GM19452 (cell line): ENCODE results near the gene SLC43A1.

Experiments
- ATAC-seq: cut with Tn5 transposase; IDR thresholded peaks from one replicate; pipeline ENCODE4 v1.9.1; 2021; ENCODE audit not compliant: unreplicated experiment

SLC43A1 gene

DNA sequence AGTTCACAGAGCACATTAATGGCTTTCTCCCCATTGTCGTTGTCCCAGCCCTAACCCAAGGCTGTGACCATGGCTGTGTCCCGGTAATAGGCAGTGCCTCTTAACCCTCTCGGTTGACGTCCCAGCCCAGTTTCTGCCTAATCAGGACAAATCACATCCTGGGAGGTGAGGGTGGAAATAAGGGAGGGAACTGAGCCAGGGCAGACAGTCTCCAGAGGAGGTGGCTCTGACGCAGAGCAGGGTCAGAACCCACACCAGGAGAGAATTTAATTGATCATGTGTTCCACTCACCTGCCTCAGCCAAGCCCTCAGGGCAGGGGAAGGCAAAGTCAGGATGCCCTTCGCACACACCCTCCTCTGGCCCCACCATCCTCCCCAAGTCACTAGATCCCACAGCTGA, 17.0 kb downstream of the SLC43A1 start:
- no peak for ATAC-seq

DNA sequence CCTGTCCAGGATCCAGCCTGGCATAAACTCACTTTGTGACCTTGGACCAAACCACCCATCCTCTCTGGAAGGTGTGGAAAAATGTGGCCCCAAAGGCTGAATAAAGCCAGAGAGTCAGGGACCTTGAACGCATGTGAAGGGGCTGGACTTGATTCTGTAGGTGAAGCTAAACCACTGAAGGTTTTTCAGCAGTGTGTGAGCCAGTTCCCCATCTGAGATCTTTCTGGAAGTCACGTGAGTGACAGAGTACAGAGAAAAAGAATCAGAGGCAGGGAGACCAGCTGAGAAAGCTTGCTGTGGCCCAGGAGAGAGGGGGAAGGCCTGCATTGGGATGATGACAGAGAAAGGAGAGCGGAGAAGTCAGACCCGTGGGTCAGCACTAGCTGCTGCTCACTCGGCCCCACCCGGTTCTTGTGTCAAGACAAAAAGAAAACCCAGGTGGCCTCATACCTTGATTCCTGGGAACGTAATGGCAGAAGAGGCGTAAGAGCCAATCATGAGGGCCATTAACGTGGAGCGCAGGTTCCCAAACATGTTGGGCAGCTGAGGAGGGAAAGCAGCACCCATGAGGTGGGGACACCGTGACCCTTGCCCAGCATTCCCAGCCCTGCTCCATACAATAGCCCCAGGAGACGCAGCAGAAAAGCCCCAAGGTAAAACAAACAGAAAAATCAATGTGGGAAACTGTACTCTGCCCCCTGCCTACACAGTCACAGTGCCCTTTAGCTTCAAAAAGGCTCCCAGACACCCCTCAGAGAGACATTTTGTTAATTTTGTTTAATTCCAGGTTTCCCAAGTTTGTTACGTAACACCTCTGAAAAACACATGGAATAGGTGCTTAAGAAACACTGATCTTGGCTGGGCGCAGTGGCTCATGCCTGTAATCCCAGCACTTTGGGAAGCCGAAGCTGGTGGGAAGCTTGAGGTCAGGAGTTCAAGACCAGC, 17.9 kb downstream of the SLC43A1 start:
- no peak for ATAC-seq

DNA sequence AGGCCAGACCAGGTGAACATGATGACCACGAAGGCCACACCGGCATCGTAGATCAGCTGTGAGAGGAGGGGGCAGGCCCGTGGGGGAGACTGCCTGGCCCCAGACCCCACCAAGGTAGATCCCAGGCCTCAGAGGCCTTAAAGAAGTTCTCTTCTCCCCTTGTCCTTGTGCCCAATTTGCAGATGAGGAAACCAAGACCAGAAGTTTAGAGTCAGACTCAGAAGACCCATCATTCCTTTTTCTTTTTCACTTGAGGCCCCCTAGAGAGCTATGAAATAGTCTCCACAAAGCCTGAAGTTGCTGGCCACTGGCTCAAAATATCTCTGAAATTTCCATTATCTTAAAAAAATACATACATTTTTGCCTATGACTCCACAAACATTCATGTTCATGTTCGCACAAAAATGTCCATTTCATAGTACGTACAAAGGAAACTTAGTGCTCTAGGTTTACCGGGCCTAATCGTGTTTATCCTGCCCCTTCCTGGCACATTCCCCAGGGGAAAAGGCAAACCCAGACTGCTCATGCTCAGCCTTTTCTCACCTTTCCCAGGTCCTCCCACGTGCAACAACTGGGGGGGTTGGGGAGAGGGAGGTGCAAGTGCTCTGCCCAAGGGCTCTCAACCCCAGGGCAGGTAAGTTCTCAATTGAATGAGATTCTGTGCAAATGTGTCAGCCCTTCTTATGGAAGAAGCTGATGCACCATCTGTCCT, 19.2 kb downstream of the SLC43A1 start:
- ATAC-seq = no peak

DNA sequence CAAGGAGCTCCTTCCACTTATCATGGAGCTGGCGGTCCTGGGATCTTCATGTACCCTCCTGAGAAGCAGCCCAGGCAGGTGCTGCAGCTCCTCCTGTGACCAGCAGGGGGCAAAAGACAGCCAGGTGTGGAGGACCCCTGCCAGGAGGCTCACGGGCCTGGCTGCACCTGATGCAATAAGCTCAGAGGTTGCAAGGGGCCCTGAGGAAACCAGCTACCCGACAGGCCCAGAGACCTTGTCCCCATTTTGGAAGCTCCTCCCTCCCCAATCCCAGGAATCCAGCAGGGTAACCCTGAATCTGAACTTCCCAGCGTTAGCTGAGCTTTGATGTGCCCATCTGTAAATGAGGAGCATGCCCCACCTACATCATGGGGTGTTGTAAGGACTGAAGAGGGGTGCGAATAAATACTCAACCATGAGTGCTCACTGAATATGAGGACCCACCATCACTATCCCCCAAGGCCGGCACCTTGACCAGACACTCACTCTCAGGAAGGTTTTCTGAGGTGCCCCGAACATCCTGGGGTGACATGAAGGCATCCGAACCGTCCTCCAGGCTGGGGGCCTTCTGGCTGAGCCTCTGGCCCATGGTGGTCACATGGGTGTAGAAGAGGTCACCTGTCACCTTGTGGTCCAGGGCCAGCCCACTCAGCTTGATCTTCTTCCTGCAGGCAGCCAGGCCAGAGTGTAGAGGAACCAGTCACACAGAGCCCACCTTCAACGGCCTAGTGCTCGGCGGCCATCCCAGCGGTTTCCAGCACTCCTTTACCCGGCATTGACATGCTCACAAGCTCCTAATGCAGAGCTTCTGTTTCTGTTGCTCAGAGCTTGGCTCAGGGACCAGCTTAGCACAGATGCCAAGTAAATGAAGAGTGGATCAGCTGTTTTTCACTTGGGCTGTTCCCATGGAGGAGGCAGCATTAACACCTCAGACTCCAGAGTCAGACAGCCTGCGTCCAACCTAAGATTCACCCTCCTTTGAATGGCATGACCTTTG, 21.7 kb downstream of the SLC43A1 start:
- ATAC-seq = no peak

DNA sequence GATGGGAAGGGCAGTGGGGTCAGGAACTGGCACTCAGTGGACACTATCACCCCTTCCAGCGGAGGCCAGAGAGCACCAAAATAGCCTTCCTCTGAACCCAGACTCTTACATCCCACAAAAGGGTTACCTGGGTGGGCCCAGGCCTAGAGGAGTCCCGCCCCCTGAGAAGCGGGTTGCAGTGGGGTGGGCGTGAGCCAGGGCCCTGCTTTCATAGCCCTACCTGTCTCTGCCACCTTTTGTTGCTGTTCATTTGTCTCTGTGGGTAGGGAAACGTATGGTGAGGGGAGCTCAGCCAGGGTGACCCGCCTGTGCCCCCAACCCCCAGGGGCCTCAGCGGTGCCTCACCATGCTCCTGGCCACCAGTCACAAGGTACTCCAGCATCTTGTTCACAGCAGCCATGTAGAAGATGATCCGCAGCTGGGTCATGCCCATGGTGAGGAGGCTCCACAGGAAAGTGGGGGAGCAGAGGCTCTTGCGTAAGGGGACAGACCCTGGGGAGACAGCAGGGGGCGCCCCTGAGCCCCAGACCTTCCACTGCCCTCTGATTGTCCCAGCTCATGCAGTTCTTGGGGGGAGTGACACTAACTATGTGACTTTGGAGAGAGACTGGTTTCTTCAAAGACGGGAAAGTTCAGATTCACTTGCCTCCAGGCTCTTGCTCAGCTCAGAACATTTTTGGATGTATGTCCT, 24.0 kb downstream of the SLC43A1 start:
- ATAC-seq = no peak

DNA sequence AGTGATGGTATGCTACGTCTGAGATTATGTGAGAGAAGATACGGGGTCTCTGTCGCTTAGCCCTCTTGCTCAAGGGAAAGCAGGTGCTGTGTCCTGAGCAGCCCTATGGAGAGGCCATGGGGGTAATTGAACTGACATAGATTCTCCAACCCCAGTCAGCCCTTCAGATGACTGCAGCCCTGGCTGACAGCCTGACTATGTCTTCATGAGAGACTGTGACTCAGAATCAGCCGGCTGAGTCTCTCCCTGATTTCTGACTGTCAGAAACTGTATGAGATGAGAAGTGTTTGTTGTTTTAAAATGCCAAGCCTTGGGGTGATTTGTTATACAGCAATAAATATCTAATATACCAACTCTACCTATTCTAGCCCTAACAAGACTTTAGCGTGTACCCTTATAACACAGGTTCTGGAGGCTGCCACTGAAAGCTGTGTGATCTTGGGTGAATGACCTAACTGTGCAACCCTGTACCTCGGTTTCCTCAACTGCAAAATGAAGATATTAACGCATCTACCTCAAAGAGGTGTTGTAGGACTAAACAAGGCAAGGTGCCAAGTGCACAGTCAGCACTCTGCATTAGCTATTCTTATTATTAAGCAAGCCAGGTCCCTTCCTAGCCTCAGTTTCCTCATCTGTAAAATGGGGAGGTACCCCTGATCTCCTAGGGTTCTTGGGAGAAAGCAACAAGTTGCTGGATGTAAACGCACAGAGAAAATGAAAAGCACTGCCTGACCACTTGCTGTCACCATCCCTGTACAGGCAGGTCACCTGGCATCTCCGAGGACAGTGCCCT, 24.9 kb downstream of the SLC43A1 start:
- ATAC-seq = no peak

DNA sequence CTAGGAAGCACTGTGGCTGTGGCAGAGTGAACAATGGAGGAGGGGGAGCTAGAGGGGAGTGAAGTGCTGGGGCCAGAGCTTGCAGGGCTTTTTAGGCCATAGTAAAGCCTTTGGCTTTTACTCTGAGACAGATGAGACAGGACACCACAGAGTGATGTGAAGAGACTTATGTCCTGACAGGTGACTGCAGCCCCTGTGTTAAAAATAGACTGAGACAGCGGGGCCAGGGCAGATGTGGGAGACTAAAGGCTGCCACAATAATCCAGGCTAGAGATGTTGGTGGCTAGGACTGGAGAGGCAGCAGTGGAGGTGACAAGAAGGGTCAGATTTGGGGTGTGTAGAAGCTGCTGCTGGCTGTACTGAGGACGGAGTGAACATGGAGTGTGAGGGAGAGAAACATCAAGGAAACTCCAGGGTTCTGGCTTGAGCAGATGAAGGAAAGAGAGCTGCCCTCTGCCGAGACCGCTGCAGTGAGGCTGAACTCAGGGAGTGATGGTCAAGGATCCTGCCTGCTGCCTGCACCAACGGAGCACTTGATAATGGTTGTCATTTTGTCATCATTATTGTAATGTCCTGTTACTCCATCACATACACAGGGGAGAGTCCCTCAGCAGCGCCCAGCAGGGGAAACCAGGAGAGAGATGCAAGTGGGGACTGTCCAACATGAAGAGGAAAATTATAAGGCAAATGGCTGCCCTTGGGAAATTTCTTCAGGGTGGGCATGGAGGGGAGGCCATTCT, 27.4 kb downstream of the SLC43A1 start:
- no peak for ATAC-seq

DNA sequence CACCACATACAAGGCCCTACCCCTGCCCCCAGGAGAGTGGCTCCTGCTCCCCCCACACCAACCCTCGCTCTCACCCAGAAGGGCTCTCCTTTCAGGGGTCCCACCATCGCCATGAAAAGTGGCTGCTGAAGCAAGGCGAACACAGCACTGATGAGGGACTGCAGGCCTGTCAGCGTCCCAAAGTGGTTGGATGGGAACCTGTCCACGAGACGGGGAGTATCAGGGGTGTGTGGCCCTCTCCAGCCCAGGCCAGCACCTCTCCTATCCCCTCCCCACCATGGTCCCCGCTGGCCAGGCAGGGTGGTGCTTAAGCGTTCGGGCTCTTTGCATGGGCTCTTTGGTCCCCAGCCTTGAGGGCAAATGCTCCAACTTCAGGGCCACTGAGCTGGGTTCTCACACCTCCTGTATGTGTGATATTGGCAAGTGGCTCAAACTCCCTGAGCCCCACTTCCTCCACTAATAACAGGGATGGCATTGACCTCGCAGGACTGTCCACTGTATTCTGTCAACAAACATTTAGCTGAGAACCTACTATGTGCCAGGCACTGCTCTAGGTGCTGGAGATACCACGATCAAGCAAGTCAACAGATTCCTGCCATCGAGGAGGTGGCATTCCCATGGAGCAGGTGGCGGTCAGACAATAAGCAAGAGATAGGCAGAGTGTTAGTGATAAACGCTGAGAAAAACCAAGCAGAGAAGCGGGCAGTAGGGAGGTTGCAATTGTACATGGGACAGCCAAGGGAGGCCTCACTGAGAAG, 28.3 kb downstream of the SLC43A1 start:
- no peak for ATAC-seq

DNA sequence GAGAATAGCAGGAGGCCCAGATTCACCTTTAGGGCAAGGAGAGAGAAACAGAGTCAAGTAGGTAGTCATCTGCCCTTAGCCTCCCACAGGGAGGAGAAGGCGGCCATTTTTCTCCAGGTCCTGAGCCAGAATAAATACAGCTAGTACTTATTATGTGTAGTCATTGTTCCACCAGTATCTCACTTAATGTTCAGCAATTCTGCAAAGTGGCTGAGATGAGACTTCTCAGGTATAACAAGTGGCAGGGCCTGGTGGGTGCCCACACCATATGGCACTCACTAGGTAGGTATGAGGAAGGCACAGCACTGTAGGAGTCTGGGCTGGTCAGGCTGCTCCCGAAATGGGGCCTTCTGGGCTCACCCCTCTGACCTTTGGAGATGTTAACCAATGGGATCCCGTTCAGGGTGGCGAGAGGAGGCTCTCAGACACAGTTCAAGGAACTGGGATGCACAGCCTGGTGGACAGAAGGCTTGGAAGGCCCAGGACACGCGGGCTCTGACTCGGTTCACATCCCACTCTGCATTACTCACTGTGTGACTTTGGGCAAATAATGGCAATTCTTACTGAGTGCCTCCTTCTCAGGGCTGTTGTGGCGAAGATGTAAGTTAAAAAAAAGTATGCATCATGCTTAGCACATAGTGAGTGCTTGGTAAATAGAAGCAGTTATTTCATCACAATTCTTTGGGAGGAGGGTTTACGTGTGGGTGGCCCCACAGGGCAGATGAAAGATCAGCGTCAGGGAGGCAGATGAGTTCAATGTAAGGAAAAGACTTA, 30.1 kb downstream of the SLC43A1 start:
- no peak for ATAC-seq

DNA sequence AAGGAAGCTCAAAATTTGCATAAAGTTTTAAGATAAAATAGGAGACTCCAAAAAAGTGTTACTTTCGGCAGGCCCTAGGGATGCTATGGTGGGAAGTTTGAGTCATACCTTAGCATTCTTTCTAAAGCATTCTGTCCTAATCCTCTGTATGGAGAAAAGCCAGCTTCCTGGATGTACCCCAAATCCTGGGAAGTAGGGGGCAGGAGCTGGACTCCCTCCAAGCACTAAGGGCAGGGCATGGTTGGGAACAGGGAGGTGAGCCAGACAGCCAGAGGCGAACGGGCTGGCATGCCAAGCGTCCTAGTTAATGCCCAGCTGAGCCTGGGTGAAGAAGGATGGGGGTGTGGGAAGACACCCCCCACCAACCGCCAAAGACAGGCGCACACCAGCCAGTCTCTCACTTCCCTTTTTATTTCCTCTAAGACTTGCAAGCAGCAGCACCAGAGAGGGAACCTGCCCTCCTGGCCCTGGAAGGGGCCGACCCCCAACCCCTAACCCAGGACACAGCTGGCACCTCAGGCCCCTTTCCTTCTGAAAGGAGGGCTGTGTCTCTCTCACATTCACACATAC, 31.3 kb downstream of the SLC43A1 start:
- peak; percentile 60 for ATAC-seq

DNA sequence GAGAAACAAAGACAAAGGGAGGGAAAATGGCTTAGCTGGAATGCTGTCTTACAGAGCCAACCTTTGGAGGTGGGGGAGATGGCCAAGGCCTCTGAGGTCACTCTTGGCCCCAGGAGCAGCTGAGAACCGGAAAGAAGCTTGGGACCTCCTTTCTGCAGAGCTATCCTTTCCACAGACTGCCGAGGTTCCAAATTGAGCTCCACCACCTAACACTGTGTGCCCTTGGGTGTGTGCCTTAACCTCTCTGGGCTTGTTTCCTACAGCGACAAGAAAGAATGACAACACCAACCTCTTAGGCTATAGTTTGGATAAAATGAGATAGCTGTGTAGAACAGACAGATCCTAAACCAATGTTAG, 32.0 kb downstream of the SLC43A1 start:
- ATAC-seq = no peak

DNA sequence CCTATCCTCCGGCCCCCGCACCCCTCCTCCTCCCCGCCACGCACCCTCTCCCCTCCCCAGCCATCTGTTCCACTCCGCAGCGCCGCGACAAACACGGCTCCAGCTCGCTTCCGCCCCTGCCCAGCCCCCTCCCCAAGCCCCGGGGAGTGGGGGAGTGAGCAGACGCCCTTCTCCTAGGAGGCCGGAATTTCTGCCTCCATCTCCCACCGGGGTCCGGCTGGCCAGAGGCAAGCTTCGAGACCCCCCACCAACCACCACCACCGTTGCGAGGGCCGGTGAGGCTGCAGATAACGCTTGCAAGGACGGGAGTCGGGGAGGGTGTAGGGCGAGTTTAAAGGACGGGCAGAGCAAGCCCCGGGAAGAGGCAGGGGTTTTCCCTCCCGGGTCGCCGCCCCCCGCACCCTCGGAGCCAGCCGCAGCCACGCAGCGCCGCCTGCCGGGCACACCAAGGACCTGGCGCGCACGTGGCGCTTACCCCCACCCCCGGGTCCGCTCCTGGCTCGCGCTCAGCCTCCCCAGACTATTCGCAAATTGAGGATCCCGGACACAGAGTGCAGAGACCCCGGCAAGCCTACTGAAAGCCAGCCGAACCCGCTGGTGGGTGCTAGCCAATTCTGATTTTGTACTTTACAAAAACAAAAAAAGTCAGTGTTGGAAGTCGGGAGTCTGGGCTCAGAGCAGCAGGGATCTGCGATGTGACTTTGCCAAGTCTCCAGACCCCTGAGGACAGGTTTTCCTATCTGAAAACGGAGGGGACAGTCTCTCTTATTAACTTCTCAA, 32.5 kb downstream of the SLC43A1 start:
- peak; percentile 50 for ATAC-seq

DNA sequence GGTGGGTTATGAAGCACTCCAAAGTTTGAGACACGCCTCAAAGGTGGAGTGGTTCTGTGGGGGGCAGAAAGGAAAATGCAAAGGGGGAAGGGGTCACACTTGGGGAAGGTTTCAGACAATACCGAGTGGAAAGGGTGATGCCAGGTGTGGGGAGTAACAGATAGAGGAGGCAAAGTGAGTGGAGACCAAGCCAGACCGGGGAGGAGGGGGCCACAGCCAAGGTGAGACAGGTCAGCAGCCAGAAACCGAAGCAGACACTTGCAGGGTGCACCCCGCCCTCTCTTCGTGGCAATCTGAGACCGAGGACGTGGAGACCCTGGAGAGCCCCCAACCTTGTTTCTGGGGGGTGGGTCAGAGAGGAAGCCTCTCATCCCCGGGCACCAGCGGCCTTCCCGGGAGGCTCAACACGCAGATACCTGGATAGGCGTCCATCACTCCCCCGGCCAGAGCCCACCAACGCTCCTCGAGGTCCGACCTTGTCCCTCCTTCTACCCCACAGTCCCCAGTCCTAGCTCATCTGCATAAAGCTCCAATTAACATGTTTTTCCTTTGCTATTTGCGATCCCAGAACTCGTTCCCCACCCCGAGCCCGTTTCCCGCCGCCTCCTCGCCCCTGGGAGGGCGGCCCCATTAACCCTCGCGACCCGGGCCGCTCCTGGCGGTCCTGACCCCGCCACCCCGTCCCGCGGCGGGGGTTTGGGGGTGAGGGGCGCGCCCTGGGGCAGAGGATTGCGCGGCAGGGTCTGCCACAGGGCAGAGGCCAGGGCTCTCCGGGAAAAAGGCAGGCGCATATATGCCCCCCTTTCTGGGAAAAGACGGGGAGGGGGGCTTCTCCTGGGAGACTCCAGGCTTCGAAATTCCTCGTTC, 33.4 kb downstream of the SLC43A1 start:
- no peak for ATAC-seq

DNA sequence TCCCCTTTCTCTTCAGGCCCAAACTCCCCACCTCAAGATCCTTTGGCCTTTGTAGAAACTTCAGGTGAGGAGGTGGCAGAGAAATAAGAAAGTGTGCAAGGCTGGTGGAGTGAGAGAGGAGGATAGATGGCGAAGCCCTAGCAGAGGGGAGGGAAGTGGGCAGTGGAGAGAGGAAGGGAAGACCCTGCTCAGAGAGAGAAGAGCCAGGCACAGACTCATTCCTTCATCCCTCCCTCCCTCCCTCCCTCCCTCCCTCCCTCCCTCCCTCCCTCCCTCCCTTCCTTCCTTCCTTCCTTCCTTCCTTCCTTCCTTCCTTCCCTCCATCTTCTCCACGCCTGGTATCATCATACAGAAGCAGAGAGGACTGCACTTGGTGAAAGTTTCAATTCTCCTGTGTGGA, 34.2 kb downstream of the SLC43A1 start:
- no peak for ATAC-seq

DNA sequence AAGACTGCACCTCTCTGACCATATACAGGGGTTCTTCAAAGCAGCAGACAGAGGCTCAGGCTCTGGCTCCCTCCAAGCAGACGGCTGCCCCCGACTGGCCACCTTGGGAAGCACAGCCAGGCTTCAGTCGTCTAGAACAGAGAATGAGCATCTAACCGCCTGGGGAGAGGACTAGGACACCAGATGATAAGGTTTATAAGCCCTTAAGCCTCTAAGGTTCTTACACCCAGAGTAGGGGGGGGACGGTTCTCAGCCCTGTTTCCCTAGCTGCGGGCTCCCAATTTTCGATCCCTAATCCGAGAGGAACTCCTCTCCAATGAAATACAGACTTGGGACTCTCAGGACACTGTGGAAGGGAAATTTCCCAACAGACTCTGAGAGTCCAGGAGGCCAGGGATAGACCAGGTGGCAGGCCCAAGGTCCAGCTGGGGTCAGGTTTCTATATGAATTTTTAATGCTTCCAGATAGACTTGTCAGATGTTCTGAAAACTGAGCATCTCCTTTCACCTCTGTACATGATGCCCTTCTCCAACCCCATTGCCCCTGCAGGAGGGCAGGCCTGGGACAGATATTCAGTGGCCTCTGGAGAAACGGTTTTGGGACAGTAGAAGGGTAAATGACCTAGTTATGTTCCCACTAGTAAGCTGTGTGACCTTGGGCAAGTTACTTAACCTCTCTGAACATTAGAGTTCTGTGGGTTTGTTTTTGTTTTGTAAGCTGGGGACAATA, 34.9 kb downstream of the SLC43A1 start:
- no peak for ATAC-seq
